ENCODE results near the gene TBC1D22A. TPM values are rescaled to one million over a fixed set of nuclear protein-coding genes. Genes with fewer than 3 reads are reported as not detected.

Gene TBC1D22A
- total and polyA plus RNA-seq, 2 donors from 2014 or later: 24.6 to 39.4 TPM

- intact Hi-C loops (cut with DNase I): no loop called here
- no peaks in the 10 kb centered on the region for H3K9me3 ChIP-seq (ENCODE audit: control insufficient read depth in 2 of 3, insufficient read depth in 1 of 3, low read length in 3 of 3)
- no peaks in the 10 kb centered on the region for H3K27me3 ChIP-seq (ENCODE audit: control insufficient read depth, insufficient read depth, low read length)
- DNase-seq (peak; percentile 81 to 90 (median 87)), FAIRE-seq (no peak)
- no peak overlapping the region for H3K4me3 ChIP-seq (ENCODE audit: low read length in 3 of 3)
- H3K36me3 ChIP-seq (ENCODE audit: control insufficient read depth in 2 of 3, insufficient read depth in 3 of 3, low read length in 3 of 3): no peaks in the 10 kb centered on the region
- peak overlapping the region in 2 of 3 donors; percentile 22 to 46 for H3K9ac ChIP-seq (ENCODE audit: low read length in 3 of 3)
- TF ChIP-seq CTCF (IDR thresholded peaks at IDR 0.05; ENCODE audit: borderline replicate concordance, extremely low read depth, insufficient read depth): no peak
- H3K4me1 ChIP-seq (ENCODE audit: control insufficient read depth in 2 of 3, insufficient read depth in 2 of 3, low read depth in 1 of 3, low read length in 3 of 3): peaks cover 0 to 21% (median 0%) of the 10 kb centered on the region in 3 donors
- peak overlapping the region; percentile 69 to 73 for H3K27ac ChIP-seq (ENCODE audit: low read depth in 2 of 2, low read length in 2 of 2)
Observed at GRCh38 chr22:47043835-47044721, 281.6 kb downstream of the TBC1D22A start.

GRCh38 chr22:47044722-47045535, 282.5 kb downstream of the TBC1D22A start:
- Histone ChIP-seq H3K27ac (ENCODE audit: low read depth in 2 of 2, low read length in 2 of 2) (no peak overlapping the region), H3K27me3 (ENCODE audit: control insufficient read depth, insufficient read depth, low read length) (no peaks in the 10 kb centered on the region), H3K9me3 (ENCODE audit: control insufficient read depth in 2 of 3, insufficient read depth in 1 of 3, low read length in 3 of 3) (no peaks in the 10 kb centered on the region), H3K36me3 (ENCODE audit: control insufficient read depth in 2 of 3, insufficient read depth in 3 of 3, low read length in 3 of 3) (no peaks in the 10 kb centered on the region), H3K4me1 (ENCODE audit: control insufficient read depth in 2 of 3, insufficient read depth in 2 of 3, low read depth in 1 of 3, low read length in 3 of 3) (peaks cover 0 to 21% (median 0%) of the 10 kb centered on the region in 3 donors), H3K4me3 (ENCODE audit: low read length in 3 of 3) (no peak overlapping the region), H3K9ac (ENCODE audit: low read length in 3 of 3) (no peak overlapping the region)
- intact Hi-C loops (cut with DNase I): no loop called here
- TF ChIP-seq CTCF (IDR thresholded peaks at IDR 0.05; ENCODE audit: borderline replicate concordance, extremely low read depth, insufficient read depth): no peak
- FAIRE-seq: no peak
- peak in 4 of 5 donors; percentile 48 to 59 (median 51) for DNase-seq

- intact Hi-C loops (cut with DNase I): no loop called here
- H3K9me3 ChIP-seq (ENCODE audit: control insufficient read depth in 2 of 3, insufficient read depth in 1 of 3, low read length in 3 of 3): no peaks in the 10 kb centered on the region
- DNase-seq: peak in 2 of 5 donors; percentile 48 to 54
Observed at GRCh38 chr22:47045691-47046410, 283.4 kb downstream of the TBC1D22A start.

More at GRCh38 chr22:47045691-47046410, 283.4 kb downstream of the TBC1D22A start:
- H3K4me1 ChIP-seq (ENCODE audit: control insufficient read depth in 2 of 3, insufficient read depth in 2 of 3, low read depth in 1 of 3, low read length in 3 of 3): peaks cover 0 to 21% (median 0%) of the 10 kb centered on the region in 3 donors
- TF ChIP-seq CTCF (IDR thresholded peaks at IDR 0.05; ENCODE audit: borderline replicate concordance, extremely low read depth, insufficient read depth): no peak
- H3K27me3 ChIP-seq (ENCODE audit: control insufficient read depth, insufficient read depth, low read length): no peaks in the 10 kb centered on the region
- no peak overlapping the region for H3K4me3 ChIP-seq (ENCODE audit: low read length in 3 of 3)
- H3K36me3 ChIP-seq (ENCODE audit: control insufficient read depth in 2 of 3, insufficient read depth in 3 of 3, low read length in 3 of 3): no peaks in the 10 kb centered on the region
- no peak for FAIRE-seq
- H3K9ac ChIP-seq (ENCODE audit: low read length in 3 of 3): no peak overlapping the region
- no peak overlapping the region for H3K27ac ChIP-seq (ENCODE audit: low read depth in 2 of 2, low read length in 2 of 2)
